IPS-15b (cell line): Measurements from ENCODE around the gene HIVEP3.

Experiments used
- H3K27me3 ChIP-seq: one replicate; pipeline ENCODE4 v1.6.1; 2013; ENCODE audit warnings: low read length; ENCODE audit not compliant: control insufficient read depth, insufficient read depth
- H3K36me3 ChIP-seq: one replicate; pipeline ENCODE4 v1.6.1; 2013; ENCODE audit warnings: low read length; ENCODE audit not compliant: control insufficient read depth, insufficient read depth
- H3K4me1 ChIP-seq: one replicate; pipeline ENCODE4 v1.6.1; 2013; ENCODE audit warnings: mild to moderate bottlenecking, low read length; ENCODE audit not compliant: control insufficient read depth, insufficient read depth
- H3K4me3 ChIP-seq: one replicate; pipeline ENCODE4 v1.5.1; 2013; ENCODE audit warnings: low read depth, low read length
- H3K9ac ChIP-seq: one replicate; pipeline ENCODE4 v1.6.1; 2013; ENCODE audit warnings: low read depth, mild to moderate bottlenecking, low read length
- H3K9me3 ChIP-seq: one replicate; pipeline ENCODE4 v1.6.1; 2013; ENCODE audit warnings: mild to moderate bottlenecking, low read length; ENCODE audit not compliant: control insufficient read depth, insufficient read depth

The HIVEP3 gene

DNA sequence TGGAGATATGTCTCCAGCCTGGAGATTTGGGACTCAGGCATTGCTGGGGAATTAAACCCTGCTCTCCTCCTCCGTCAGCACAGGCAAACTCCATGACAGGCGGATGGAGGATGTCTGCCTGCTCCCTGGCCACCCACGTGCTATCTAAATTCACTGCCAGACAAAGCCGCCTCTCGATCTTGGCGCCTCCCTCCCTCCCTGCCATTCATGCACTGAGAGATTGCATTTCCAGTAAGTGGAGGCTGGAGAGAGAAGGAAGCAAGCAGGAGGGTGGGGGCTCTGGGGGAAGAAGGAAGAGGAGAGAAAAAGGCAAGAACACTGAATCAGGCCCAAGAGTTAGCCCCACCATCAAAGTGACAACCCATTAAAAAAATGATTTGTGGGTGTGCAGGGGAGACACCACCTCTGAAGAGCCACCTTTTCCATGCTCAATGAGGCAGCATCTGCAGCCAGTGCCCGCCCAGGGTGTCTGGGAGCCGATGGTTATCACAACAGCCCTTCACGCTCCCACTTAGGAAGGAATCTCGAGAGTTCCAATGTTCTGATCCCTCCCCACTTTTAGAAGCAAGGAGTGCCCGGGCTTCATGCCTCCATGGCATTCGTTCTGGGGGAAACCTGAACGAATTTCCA, 183.0 kb downstream of the HIVEP3 start:
- no peak overlapping the region for H3K4me3 ChIP-seq
- no peaks in the 10 kb centered on the region for H3K27me3 ChIP-seq
- no peaks in the 10 kb centered on the region for H3K4me1 ChIP-seq
- H3K36me3 ChIP-seq: no peaks in the 10 kb centered on the region
- H3K9me3 ChIP-seq: no peaks in the 10 kb centered on the region
- H3K9ac ChIP-seq: no peak overlapping the region

DNA sequence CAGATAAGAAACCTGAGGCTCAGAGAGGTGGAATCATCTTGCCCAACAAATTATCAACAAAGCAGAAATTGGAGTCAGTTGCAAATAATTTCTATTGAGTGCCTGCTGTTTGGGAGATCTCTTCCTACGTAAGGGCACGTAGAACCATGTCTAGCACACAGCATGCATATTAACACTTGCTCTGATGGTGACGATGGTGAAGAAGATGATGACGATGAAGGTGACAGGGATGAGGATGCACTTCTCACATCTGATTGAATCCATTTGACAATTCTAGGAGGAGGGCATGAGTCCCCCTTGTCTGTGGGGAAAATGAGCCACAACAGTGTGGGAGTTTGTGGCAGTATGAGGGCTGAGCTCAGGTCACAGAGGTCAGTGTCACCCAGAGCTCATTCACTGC, 183.6 kb downstream of the HIVEP3 start:
- Histone ChIP-seq H3K9me3 (no peaks in the 10 kb centered on the region), H3K36me3 (no peaks in the 10 kb centered on the region)

DNA sequence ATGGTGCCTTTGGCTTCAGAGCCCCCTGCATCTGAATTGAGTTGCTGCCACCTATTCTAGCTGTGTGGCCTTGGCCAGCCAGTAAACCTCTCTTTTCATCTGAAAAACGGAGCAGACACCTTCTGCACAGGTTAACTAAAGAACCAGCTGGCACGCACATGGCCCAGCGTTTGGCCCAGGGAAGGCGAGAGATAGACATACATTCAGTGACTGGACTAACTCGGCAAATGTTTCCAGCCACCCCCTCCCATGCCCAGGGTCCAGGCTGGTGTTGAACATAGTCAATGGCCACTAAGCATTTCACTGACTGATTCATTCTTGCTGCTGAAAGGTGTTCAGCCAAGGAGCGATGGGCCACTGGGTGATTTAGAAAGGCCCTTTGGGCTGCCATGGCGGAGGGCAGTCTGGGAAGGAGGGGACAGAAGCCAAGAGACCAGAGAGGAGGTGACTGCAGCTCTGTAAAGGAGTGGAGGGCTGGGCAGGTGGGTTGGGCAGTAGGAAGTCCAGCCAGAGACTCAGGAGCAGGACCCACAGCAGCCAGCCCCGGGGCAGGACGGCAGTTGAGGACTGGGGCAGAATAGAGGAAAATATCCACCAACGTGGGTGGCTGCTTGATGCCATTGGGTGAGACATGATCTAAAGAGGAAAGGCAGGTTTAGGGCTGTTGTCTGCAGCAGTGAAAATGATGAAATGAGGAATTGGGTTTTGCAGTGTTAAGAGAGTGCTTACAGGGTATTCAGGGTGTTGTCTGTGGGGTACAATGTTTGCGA, 184.3 kb downstream of the HIVEP3 start:
- Histone ChIP-seq H3K9ac (no peak overlapping the region), H3K4me1 (no peaks in the 10 kb centered on the region), H3K4me3 (no peak overlapping the region), H3K9me3 (no peaks in the 10 kb centered on the region), H3K36me3 (no peaks in the 10 kb centered on the region), H3K27me3 (no peaks in the 10 kb centered on the region)

More for the DNA sequence above, 183.6 kb downstream of the HIVEP3 start:
- H3K4me3 ChIP-seq: no peak overlapping the region
- no peaks in the 10 kb centered on the region for H3K4me1 ChIP-seq
- no peaks in the 10 kb centered on the region for H3K27me3 ChIP-seq
- H3K9ac ChIP-seq: no peak overlapping the region

DNA sequence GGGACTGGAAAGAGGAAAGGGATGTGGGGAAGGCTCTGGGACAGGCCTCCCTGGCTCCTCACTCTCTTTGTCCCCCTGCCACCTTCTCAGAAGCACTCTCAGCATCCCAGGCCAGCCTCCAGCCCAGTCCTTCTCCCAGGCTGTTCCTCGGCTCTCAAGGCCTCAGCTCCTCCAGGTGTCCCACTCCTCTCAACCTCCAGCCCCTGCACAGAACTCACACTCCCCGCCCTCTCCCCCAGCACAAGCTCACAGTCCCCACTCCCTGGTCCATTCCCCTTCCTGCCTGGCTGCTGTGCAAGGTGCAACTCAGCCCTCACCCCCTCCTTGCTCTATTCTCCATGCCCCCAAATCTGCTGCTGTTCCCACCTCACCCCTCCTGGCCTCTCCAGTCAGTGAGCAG, 185.0 kb downstream of the HIVEP3 start:
- Histone ChIP-seq H3K9ac (no peak overlapping the region), H3K4me1 (no peaks in the 10 kb centered on the region), H3K36me3 (no peaks in the 10 kb centered on the region), H3K4me3 (no peak overlapping the region), H3K9me3 (no peaks in the 10 kb centered on the region), H3K27me3 (no peaks in the 10 kb centered on the region)

DNA sequence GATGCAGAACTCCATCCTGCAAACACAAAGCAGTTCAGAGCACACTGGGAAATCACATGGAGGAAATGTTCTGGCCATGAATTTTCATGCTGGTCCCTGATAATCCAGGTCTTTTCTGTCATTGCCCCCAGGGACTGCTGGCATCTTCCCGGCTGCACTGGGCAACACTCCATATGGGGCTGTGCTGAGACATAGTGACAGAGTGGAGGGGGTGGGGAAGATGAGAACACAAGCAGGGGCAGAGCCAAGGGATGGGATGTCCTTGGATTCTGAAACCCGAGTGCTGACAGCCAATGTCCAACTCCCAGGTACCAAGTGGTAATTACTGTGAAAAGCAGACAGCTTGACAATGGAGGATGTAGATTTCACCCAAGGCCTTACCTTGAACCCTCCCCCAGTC, 185.7 kb downstream of the HIVEP3 start:
- Histone ChIP-seq H3K27me3 (no peaks in the 10 kb centered on the region), H3K4me3 (no peak overlapping the region), H3K9me3 (no peaks in the 10 kb centered on the region), H3K9ac (no peak overlapping the region), H3K36me3 (no peaks in the 10 kb centered on the region), H3K4me1 (no peaks in the 10 kb centered on the region)

DNA sequence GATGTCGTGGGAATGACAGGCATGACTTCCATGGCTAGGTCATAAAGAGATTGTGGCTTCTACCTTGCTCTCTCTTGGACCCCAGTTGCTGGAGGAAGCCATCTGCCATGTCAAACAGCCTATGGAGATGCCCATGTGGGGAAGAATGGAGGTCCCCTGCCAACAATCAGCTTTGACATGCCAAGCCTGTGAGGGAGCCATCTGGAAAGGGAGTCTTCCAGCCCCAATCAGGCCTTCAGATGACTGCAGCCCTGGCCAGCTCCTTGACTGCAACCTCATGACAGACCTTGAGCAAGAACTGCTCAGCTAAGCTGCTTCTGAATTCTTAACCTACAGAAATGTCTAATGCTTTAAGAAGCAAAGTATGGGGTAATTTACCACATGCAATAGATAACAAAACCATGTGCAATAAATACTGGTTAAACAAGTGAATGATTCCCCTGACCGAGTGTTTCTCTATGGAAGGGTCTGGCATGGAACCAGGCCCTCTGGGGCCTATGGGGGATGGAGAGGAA, 187.1 kb downstream of the HIVEP3 start:
- Histone ChIP-seq H3K27me3 (no peaks in the 10 kb centered on the region), H3K9me3 (no peaks in the 10 kb centered on the region), H3K36me3 (no peaks in the 10 kb centered on the region), H3K9ac (no peak overlapping the region), H3K4me3 (no peak overlapping the region), H3K4me1 (no peaks in the 10 kb centered on the region)

DNA sequence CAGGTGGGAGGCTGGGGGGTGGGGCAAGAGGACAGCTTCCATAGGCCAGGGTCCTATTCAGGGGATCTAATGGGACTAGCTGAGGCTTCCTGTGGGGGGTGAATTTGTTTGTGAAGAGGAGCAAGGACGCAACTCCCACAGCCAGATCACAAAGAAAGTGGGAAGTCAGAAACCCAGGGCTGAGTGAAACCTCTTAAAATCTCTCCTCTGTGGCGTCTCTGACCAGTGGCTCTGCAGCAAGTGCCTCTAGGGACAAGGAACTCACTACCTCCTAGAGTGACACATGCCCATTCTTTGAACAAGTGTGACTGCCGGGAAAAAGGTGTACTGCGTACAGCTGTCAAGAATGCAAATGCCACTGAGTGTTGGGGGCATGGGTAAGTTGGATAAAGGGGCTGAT, 187.9 kb downstream of the HIVEP3 start:
- Histone ChIP-seq H3K27me3 (no peaks in the 10 kb centered on the region), H3K9ac (no peak overlapping the region), H3K36me3 (no peaks in the 10 kb centered on the region), H3K4me3 (no peak overlapping the region), H3K4me1 (no peaks in the 10 kb centered on the region), H3K9me3 (no peaks in the 10 kb centered on the region)

DNA sequence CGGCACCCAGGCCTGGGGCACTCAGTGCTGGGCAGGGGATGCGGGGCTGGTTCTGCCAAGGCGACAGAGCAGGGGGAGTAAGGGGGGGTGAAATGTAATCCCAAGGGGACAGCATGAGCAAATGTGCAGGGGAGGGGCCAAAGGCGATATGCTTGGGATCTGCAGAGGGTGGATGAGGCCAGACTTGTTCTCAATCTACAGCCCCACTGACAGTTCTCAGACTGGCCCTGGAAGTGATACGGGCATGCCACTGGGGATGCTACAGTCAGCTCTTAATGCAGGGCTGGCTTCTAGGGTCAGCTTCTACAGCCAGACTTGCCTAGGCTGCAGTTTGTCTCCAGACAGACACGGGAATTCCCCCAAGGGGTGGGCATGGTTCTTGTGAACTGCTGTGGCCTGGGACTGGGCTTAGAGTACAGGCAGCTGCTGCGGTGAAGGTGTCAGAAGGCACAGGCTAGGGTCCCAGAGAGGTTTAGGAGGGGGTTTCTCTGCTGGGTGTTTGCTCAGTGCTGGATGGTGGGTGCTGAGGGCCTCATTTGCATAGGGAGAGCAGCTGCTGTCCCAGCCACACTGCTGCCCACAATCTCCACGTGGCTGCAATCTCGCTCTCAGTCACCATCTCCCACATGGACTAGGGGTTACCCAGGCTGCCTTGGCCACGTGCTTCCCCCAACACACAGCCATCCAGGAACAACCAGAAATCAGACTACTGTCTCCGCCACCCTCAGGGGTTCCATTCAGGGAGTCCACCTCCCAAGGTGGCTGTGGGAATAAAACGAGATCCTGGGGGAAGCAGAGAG, 190.1 kb downstream of the HIVEP3 start:
- no peak overlapping the region for H3K4me3 ChIP-seq
- no peaks in the 10 kb centered on the region for H3K36me3 ChIP-seq
- H3K9ac ChIP-seq: no peak overlapping the region
- H3K27me3 ChIP-seq: no peaks in the 10 kb centered on the region
- H3K9me3 ChIP-seq: no peaks in the 10 kb centered on the region
- H3K4me1 ChIP-seq: no peaks in the 10 kb centered on the region

DNA sequence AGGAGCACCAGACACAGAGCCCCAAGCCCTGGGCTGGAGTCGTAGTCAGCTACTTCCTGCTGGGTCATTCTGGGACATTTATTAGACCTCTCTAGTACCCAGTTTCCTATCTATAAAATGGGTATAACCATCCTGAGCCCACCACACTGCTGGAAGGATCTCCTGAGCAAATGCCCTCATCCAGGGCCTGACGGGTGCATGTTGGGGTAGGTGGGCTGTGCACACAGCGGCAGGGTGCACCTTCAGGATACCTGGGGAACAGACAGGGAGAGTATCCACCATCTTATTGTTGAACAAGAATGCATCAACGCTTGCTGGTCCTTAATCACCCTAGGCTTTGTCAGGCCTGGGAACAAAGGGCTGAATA, 191.0 kb downstream of the HIVEP3 start:
- H3K4me3 ChIP-seq: no peak overlapping the region
- H3K27me3 ChIP-seq: no peaks in the 10 kb centered on the region
- H3K9ac ChIP-seq: no peak overlapping the region
- H3K9me3 ChIP-seq: no peaks in the 10 kb centered on the region
- H3K4me1 ChIP-seq: no peaks in the 10 kb centered on the region
- no peaks in the 10 kb centered on the region for H3K36me3 ChIP-seq

DNA sequence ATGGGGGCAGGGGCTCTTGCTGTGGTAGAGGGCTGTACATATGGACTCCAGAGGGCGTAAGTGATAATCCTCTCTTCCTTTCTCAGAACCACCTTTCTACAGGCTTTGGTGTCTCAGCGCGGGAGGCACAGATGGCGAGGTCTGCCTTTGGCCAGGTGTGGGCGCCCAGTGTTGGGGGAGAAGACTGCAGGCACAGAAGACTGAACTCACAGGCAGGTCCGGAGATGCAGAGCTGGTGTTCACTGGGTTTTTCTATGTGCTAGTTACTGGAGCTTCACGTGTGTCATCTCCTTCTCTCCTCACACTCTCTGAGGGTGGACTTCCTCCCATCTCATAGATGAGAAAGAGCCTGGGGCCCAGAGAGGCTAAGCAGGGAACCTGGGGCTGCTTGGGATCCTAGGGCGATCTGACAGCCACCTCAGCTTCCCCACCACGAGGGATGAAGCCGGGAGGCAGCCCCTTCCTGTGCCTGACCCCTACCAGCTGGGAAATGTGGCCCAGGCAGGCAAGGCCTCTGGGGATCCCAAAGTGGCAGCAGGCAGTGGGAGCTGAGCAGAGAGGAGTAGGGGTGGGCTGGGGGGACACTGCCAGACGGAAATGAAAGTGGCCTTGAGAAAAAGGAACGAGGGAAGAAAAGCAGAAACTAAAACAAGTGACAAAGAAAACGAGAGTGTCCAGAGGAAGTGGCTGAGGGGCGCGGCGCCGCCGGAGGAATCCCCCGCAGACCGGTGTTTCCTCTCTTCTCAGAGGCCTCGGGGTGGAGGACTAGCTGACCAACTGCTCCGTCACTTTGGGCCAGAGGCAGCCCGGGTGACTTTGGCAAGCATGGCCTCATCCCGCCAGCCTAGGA, 191.6 kb downstream of the HIVEP3 start:
- Histone ChIP-seq H3K9ac (no peak overlapping the region), H3K36me3 (no peaks in the 10 kb centered on the region), H3K9me3 (no peaks in the 10 kb centered on the region), H3K27me3 (no peaks in the 10 kb centered on the region), H3K4me1 (no peaks in the 10 kb centered on the region), H3K4me3 (no peak overlapping the region)

DNA sequence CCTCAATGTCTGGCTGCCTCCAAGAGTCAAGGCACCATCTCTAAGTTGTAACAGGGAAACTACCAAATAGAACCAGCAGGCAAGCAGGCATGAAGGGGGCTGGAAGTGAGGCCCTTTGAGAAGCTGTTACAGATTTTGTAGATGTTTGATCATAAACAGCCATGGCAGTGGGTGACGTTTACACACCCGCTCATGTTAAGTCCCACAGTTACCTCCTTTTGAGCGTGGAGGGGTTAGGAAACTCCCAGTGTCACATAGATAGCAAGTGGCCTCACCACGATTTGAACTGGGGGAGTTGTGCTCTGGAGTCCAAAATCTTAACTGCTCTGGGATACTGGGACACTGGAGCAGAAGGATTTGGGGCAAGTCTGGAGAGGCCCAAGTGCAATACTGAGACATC, 192.4 kb downstream of the HIVEP3 start:
- Histone ChIP-seq H3K9ac (no peak overlapping the region), H3K9me3 (no peaks in the 10 kb centered on the region), H3K4me1 (no peaks in the 10 kb centered on the region), H3K4me3 (no peak overlapping the region), H3K27me3 (no peaks in the 10 kb centered on the region), H3K36me3 (no peaks in the 10 kb centered on the region)
